IPS-NIHi11 (cell line): ENCODE results near the gene GALK2.

Experiments
- DNase-seq: peaks from one replicate; pipeline ENCODE4 v3.0.0; 2012; ENCODE audit warnings: mixed read lengths, low spot score

GALK2 gene

DNA sequence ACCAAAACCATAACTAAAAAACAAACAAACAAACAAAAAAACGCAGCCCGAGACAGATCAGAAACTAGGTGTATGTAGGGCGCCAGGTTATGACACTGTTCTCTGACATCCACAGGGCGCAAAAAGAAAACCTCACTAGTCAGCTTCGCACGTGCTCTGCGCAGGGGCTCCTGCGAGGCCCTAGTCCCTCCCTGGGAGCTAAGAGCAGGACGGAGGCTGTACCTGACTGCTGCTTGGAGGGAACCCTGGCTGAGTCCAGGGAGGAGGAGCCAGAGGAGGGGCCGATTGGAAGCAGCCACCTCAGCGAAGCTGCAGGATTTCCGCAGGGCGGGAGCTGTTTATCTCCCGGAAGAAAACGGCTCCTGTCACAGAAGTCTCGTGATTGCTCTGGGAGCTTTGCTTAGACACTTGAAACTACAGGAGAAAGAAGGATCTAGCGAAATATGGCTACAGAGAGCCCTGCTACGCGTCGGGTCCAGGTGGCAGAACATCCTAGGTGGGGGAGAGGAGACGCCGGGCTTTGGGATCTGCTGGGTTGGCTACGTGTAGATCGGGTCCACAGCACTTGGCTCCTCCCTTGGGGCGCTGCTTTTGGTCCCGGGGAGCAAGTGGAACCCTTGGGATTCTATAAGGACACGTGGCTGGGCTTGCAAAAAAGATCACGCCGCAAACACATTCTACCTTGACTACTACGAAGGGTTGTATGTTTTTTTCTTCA, at the start of gene GALK2:
Gene GALK2, plus strand, starts transcription at position 368 of the 718 bp plus-strand sequence. Its CDS starts 76 bp downstream, at position 444.
- peak; percentile 90 for DNase-seq

GRCh38 chr15:49120832-49121231, 49.2 kb upstream of the GALK2 start:
- no peak for DNase-seq

DNA sequence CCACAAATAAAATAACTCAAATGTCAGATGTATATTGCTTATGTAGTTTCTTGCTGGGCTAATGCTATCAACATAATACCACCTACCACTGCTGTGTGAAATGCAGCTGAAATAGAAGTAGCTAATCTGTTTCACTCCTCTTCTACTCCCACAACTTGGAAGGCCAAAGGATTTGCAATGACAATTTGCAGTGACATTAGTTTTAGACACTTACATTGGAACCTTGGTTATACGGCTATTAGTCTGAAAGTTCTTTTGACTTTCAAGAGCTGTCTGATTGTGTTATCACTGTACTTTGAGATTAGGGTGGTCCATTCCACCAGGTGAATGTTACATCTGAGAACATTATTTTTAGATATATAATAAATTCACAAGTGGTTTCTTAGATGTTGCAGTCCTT, 48.1 kb upstream of the GALK2 start:
- DNase-seq, result no peak

- no peak for DNase-seq
These were observed 47.4 kb upstream of the GALK2 start for GRCh38 chr15:49122541-49123062.

DNA sequence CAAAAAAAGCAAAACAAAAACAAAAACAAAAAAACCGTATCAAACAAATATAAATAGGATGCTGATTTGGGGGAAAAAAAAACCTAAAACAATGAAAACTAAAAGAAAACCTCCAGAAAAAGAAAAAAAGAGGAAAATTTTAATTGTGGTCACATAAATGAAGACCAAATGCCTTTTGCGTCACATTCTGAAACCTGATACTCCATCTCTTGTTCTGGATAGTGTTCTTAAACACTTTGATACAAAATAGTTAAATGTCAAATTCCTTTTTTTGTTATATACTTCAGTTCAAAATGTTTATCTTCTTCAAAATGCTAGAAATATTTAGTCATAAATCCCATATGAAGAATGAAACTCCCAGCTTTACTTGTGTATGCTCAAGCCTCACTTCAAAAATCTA, 45.7 kb upstream of the GALK2 start:
- DNase-seq, result no peak

DNA sequence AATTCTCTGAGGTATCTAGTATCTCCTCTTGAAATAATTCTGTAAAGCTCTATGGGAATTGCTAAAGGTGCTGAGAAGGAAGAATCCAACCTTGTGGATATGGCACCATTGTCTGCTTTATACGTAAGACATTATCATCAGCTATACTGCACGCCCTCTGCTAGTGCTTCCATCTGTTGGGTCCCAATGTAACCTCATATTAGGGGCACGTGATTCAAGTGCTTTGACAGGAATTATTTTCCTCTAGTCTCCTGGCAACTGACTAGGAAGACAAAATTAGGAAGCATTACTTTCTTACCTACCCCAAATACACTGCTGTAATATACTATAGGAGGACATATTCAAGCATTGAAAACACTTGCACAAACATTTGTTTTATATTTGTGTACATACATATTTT, 38.6 kb upstream of the GALK2 start:
- no peak for DNase-seq

GRCh38 chr15:49134683-49135341, 35.2 kb upstream of the GALK2 start:
- DNase-seq, result no peak

GRCh38 chr15:49135342-49135857, 34.6 kb upstream of the GALK2 start:
- DNase-seq, result no peak

DNA sequence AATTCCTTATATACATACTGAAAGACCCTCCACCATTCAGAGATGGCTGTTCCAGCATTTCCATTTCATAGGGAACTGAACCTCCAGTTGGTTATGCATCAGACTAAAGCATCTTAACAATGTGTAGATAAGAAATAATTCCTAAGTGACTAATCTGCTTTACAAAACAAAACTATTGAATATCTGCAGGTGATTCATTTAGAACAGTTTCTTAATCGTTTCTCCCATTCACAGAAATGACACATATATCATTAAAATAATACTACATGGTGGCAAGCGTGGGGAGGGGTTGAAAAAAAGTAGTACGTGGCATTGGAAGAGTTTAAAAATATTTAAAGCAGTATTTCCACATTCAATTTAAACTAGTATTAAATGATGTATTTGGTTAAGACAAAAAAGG, 34.1 kb upstream of the GALK2 start:
- no peak for DNase-seq

DNA sequence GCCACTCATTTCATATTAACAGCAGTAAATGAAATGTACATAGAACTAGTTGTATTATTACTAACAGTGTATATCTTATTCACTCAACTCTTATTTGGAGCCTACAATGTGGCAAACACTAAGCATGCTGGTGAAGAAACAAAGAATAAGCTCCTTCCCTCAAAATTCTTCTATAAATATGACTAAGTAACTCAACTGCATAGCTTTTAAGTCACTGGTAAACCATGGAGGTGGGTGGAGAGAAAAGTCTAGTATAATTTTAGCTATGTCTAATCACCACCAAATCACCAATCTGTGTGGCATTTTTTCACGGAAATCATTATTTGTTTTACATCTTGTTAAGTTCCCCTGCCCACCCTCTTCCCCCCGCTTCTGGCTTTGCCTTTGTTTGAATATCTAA, 32.2 kb upstream of the GALK2 start:
- DNase-seq, result no peak

GRCh38 chr15:49145651-49146609, 24.1 kb upstream of the GALK2 start:
- peak; percentile 38 for DNase-seq

GRCh38 chr15:49148298-49148697, 21.7 kb upstream of the GALK2 start:
- DNase-seq, result no peak

- no peak for DNase-seq
These were observed 21.3 kb upstream of the GALK2 start for GRCh38 chr15:49148727-49149126.

DNA sequence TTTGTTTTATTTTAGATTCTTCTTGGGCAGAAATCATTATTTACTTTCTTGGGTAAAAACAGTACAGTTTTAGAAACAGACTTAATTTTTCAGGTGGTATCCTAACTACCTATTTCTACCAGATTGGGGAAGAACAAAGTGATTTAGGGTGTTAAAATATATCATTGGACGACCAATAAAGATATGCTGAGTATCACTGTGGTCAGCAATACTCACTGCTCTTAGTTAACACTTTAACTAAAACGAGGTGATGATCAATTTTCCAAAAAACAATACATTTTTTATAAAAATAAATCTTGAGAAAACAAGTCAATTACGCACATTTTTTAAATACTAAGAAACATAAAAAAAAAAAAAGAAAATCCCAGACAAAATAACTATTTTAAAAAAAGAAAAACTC, 18.2 kb upstream of the GALK2 start:
- no peak for DNase-seq

DNA sequence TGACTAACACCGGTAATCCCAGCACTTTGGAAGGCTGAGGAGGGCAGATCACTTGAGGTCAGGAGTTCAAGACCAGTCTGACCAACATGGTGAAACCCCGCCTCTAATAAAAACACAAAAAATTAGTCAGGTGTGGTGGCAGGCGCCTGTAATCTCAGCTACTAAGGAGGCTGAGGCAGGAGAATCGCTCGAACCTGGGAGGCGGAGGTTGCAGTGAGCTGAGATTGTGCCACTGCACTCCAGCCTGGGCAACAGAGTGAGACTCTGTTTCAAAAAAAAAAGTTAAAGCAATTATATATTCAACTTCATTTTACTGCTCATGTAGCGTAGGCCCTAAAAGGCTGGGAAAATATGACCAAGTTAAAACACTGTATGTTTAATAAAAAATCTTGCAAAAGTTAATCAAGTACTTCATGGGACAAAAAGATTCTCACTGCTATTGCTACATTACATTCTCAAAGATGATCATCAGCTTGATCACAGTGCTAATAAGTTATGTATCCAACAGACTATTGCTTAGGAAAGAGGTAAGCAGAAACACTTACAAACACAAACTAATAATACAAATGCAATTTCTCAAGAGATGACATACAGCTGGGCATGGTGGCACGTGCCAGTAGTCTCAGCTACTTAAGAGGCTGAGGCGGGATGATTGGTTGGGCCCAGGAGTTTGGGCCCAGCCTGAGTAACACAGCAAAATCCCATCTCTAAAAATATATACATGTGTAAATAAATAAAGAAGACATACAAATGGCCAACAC, 17.3 kb upstream of the GALK2 start:
- DNase-seq, result no peak

DNA sequence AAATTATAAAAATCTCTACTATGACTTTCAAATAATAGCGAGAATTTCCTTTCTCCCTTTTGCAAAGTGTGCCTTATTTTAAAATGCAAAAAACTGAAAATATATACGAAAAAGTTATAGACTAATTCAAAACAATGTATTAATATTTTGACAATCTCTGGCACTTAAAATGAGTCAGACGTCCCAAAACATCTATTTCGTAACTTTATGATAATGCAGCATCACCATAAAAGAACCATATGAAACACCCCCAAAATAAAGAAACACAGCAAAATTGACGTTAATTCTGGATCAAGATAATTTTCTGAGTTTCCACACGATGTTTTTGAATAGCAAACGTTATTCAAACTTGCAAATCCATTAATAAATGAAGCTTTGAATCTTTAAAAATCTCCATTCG, 15.7 kb upstream of the GALK2 start:
- no peak for DNase-seq

DNA sequence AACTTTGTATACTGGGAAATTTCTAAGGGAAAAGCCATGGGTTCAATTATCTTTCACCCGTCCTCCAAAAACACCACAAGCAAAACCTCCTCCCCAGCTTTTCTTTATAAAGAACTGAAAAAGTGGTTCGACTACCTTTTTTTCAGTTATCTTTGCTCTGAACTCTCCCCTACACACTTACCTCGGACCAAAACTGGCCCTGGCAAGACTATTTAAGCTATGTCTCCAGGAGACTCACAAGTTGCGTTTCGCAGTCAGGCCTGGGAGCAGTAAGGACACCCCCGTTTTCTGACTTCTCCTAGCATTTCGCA, 15.3 kb upstream of the GALK2 start:
- no peak for DNase-seq

GRCh38 chr15:49155110-49155833, 14.8 kb upstream of the GALK2 start, which contains the start of gene COPS2:
TSS of gene COPS2 (minus strand) at chr15:49155599. CDS start at chr15:49155578, 21 bp downstream.
- DNase-seq, result peak; percentile 89

- DNase-seq, result peak; percentile 16
These were observed 14.0 kb upstream of the GALK2 start for GRCh38 chr15:49155834-49156627.

GRCh38 chr15:49163678-49164077, 6.4 kb upstream of the GALK2 start:
- no peak for DNase-seq
